H1 (cell line): ENCODE measurements around the gene NRXN3. TPM values are rescaled to one million over a fixed set of nuclear protein-coding genes. Genes with fewer than 3 reads are reported as not detected.

Experiments used
- CTCF ChIA-PET: fragments of 300-600 bp; sonication (Branson Sonifier 250); formaldehyde crosslinking; loops from one replicate; lab custom pipeline; 2021; ENCODE audit not compliant: partially characterized antibody; lab: Charles Lee
- POLR2A ChIA-PET: fragments of 300-600 bp; sonication (Branson Sonifier 250); formaldehyde crosslinking; loops from one replicate; lab custom pipeline; 2021; ENCODE audit warnings: inconsistent platforms; ENCODE audit not compliant: partially characterized antibody; lab: Charles Lee
- DNase-seq, 2 experiments: peaks; one replicate each; pipeline versions ENCODE4 v3.0.0 to v3.0.0-alpha.2; 2010 to 2022; ENCODE audit warnings: low spot score in 2 of 2, low read depth in 1 of 2, mixed read lengths in 1 of 2
- FAIRE-seq: peaks from 2 replicates; lab custom pipeline; 2011; peaks lifted over from hg19 to GRCh38; lab: Jason Lieb, UNC
- H2AFZ ChIP-seq: 2 replicates; pipeline ENCODE4 v1.8.1; 2012; ENCODE audit warnings: low read length, inconsistent platforms
- H2AK5ac ChIP-seq: 2 replicates; pipeline ENCODE4 v1.6.1; 2013; ENCODE audit warnings: low read depth, low read length
- H2BK120ac ChIP-seq: replicated peaks from 2 replicates; pipeline ENCODE3; 2013; ENCODE audit warnings: low read depth, low read length, inconsistent platforms
- H2BK12ac ChIP-seq: 2 replicates; pipeline ENCODE4 v1.6.1; 2013; ENCODE audit warnings: low read depth, low read length
- H2BK15ac ChIP-seq: 2 replicates; pipeline ENCODE4 v1.6.1; 2013; ENCODE audit warnings: low read length
- H2BK20ac ChIP-seq: 2 replicates; pipeline ENCODE4 v1.6.1; 2013; ENCODE audit warnings: low read length
- H2BK5ac ChIP-seq: 2 replicates; pipeline ENCODE4 v1.6.1; 2013; ENCODE audit warnings: low read depth, low read length
- H3K14ac ChIP-seq: 2 replicates; pipeline ENCODE4 v1.6.1; 2013; ENCODE audit warnings: inconsistent platforms; ENCODE audit not compliant: insufficient read length
- H3K18ac ChIP-seq: 2 replicates; pipeline ENCODE4 v1.6.1; 2013; ENCODE audit warnings: low read length; ENCODE audit errors: extremely low read depth
- H3K23ac ChIP-seq: 2 replicates; pipeline ENCODE4 v1.6.1; 2013; ENCODE audit warnings: inconsistent platforms; ENCODE audit not compliant: insufficient read length
- H3K23me2 ChIP-seq: 2 replicates; pipeline ENCODE4 v1.6.1; 2013; ENCODE audit warnings: low read depth, low read length
- H3K27ac ChIP-seq: 2 replicates; pipeline ENCODE4 v1.6.1; 2011; ENCODE audit warnings: low read depth, low read length, inconsistent platforms
- H3K27me3 ChIP-seq, 4 experiments: replicated peaks in 1 of 4; 1 replicate in 1 of 4; 2 replicates in 3 of 4; pipeline versions ENCODE4 v1.6.1 to v1.8.1; 2011 to 2013; ENCODE audit warnings: low read length in 3 of 4, mild to moderate bottlenecking in 3 of 4, inconsistent platforms in 2 of 4, mixed read lengths in 2 of 4, moderate library complexity in 1 of 4; ENCODE audit not compliant: control insufficient read depth in 3 of 4, insufficient read depth in 3 of 4; ENCODE audit errors: extremely low read depth in 1 of 4
- H3K36me3 ChIP-seq, 4 experiments: 2 replicates each; pipeline versions ENCODE4 v1.6.1 to v1.8.1; 2011 to 2013; ENCODE audit warnings: mild to moderate bottlenecking in 4 of 4, low read length in 3 of 4, moderate library complexity in 2 of 4, control low read depth in 1 of 4, inconsistent platforms in 1 of 4; ENCODE audit not compliant: insufficient read depth in 4 of 4, control insufficient read depth in 2 of 4
- H3K4ac ChIP-seq: replicated peaks from 2 replicates; pipeline ENCODE3; 2013; ENCODE audit warnings: low read length, low read depth, mixed read lengths, inconsistent platforms; ENCODE audit not compliant: insufficient read length
- H3K4me1 ChIP-seq, 4 experiments: replicated peaks in 1 of 4; 1 replicate in 1 of 4; 2 replicates in 3 of 4; pipeline versions ENCODE4 v1.6.1 to v1.8.1; 2011 to 2013; ENCODE audit warnings: low read length in 3 of 4, inconsistent platforms in 2 of 4, mixed read lengths in 1 of 4; ENCODE audit not compliant: insufficient read depth in 4 of 4, control insufficient read depth in 3 of 4
- H3K4me2 ChIP-seq, 2 experiments: 2 replicates each; pipeline versions ENCODE4 v1.6.1 to v1.8.1; 2011 to 2013; ENCODE audit warnings: low read depth in 2 of 2, low read length in 2 of 2, control low read depth in 1 of 2, inconsistent platforms in 1 of 2, mild to moderate bottlenecking in 1 of 2; ENCODE audit not compliant: insufficient read depth in 1 of 2
- H3K4me3 ChIP-seq, 4 experiments: fragments of 200-600, 300-600 bp in 1 of 4; sonication (generic), shearing (Covaris generic), sonication (Bioruptor Twin) in 1 of 4; 2 replicates each; pipeline versions ENCODE4 v1.5.1 to v1.8.1; 2011 to 2016; ENCODE audit warnings: low read length in 4 of 4, low read depth in 3 of 4, control low read depth in 2 of 4, inconsistent platforms in 2 of 4, mild to moderate bottlenecking in 2 of 4, mixed read lengths in 1 of 4, moderate library complexity in 1 of 4; ENCODE audit not compliant: insufficient read depth in 2 of 4; ENCODE audit errors: extremely low read depth in 1 of 4
- H3K56ac ChIP-seq: replicated peaks from 2 replicates; pipeline ENCODE3; 2013; ENCODE audit warnings: low read depth, mild to moderate bottlenecking, mixed read lengths, low read length, inconsistent platforms; ENCODE audit not compliant: insufficient read length
- H3K79me1 ChIP-seq: 2 replicates; pipeline ENCODE4 v1.6.1; 2013; ENCODE audit warnings: low read depth, low read length, control low read depth
- H3K79me2 ChIP-seq, 2 experiments: 2 replicates each; pipeline versions ENCODE4 v1.6.1 to v1.8.1; 2012 to 2013; ENCODE audit warnings: low read length in 2 of 2, mild to moderate bottlenecking in 2 of 2, inconsistent platforms in 1 of 2; ENCODE audit not compliant: insufficient read depth in 2 of 2, control insufficient read depth in 1 of 2
- H3K9ac ChIP-seq, 4 experiments: replicated peaks in 1 of 4; 1 replicate in 1 of 4; 2 replicates in 3 of 4; pipeline versions ENCODE4 v1.6.1 to v1.8.1; 2011 to 2013; ENCODE audit warnings: low read depth in 3 of 4, low read length in 3 of 4, control low read depth in 2 of 4, mild to moderate bottlenecking in 2 of 4, moderate library complexity in 2 of 4, inconsistent platforms in 1 of 4; ENCODE audit errors: extremely low read depth in 1 of 4
- H3K9me3 ChIP-seq, 2 experiments: 2 replicates each; pipeline versions ENCODE4 v1.6.1 to v1.8.1; 2012 to 2013; ENCODE audit warnings: mild to moderate bottlenecking in 2 of 2, moderate library complexity in 2 of 2, control low read depth in 1 of 2, inconsistent platforms in 1 of 2, low read depth in 1 of 2, low read length in 1 of 2, mixed read lengths in 1 of 2; ENCODE audit not compliant: insufficient read depth in 2 of 2
- H4K20me1 ChIP-seq, 2 experiments: replicated peaks in 1 of 2; 2 replicates each; pipeline versions ENCODE3 to v1.8.1; 2011 to 2013; ENCODE audit warnings: inconsistent platforms in 2 of 2, low read length in 2 of 2, mild to moderate bottlenecking in 1 of 2; ENCODE audit not compliant: insufficient read depth in 2 of 2, control insufficient read depth in 1 of 2
- H4K5ac ChIP-seq: 2 replicates; pipeline ENCODE4 v1.6.1; 2013; ENCODE audit warnings: low read length, low read depth, mixed read lengths, inconsistent platforms; ENCODE audit not compliant: insufficient read length
- H4K8ac ChIP-seq: 2 replicates; pipeline ENCODE4 v1.8.0; 2013; ENCODE audit warnings: mild to moderate bottlenecking, moderate library complexity, low read length, inconsistent platforms; ENCODE audit not compliant: insufficient read depth; ENCODE audit errors: extremely low read depth
- H4K91ac ChIP-seq: replicated peaks from 2 replicates; pipeline ENCODE3; 2013; ENCODE audit warnings: low read length, mixed read lengths, inconsistent platforms; ENCODE audit not compliant: insufficient read length
- RAD21 ChIP-seq, 2 experiments: IDR thresholded peaks in 1 of 2; conservative IDR thresholded peaks in 1 of 2; 2 replicates each; pipeline ENCODE4 v1.6.1; 2011; ENCODE audit warnings: low read depth in 2 of 2, low read length in 2 of 2, improper control_type of control experiment in 1 of 2, inconsistent platforms in 1 of 2, mild to moderate bottlenecking in 1 of 2, moderate library complexity in 1 of 2
- SAP30 ChIP-seq: fragments of 300-600 bp; sonication (generic); IDR thresholded peaks from 2 replicates; pipeline ENCODE4 v1.7.1; 2012; ENCODE audit warnings: low read length, moderate library complexity, mild to moderate bottlenecking, inconsistent platforms; ENCODE audit not compliant: insufficient read depth, insufficient replicate concordance
- SIN3A ChIP-seq, 2 experiments: IDR thresholded peaks in 1 of 2; conservative IDR thresholded peaks in 1 of 2; 2 replicates each; pipeline ENCODE4 v1.6.1; 2011 to 2012; ENCODE audit warnings: low read length in 2 of 2, improper control_type of control experiment in 1 of 2, low read depth in 1 of 2, mild to moderate bottlenecking in 1 of 2
- TBP ChIP-seq: IDR thresholded peaks from 2 replicates; pipeline ENCODE4 v1.6.1; 2011; ENCODE audit warnings: low read depth, low read length, improper control_type of control experiment
- WGBS, 2 experiments: shearing (Covaris generic) in 1 of 2; methylation state at CpG; one replicate each; pipeline versions ENCODE4 v1.1.6 to v1.1.7; 2013 to 2015; ENCODE audit warnings: low lambda C conversion rate in 2 of 2, mixed read lengths in 2 of 2, inconsistent platforms in 1 of 2, low coverage in 1 of 2, missing lambda C conversion rate in 1 of 2; ENCODE audit not compliant: insufficient replicate concordance in 2 of 2, insufficient coverage in 1 of 2, insufficient read length in 1 of 2; ENCODE audit errors: extremely low coverage in 1 of 2, missing lambda C conversion rate in 1 of 2; 5-methylcytosine and 5-hydroxymethylcytosine counted together
- polyA plus RNA-seq, 7 experiments: library from polyadenylated mRNA; depleted of rRNA in 3 of 7; stranded (reverse) in 5 of 7; unstranded in 2 of 7; fragments of >200 nt in 5 of 7; fragments of 200-250 nt in 2 of 7; gene quantifications; 1 replicate in 5 of 7; 2 replicates in 1 of 7; 4 replicates in 1 of 7; pipeline versions ENCODE4 v1.2.1 to v1.2.3, GENCODE V29; 2011 to 2013; ENCODE audit warnings: missing spikeins in 2 of 7, mixed read lengths in 2 of 7
- total RNA-seq: library from RNA; stranded (reverse); fragmentation: NEBNext Ultra II Directional; extraction: Animal tissue kit (Norgen Biotek cat#: 25700); gene quantifications from 2 replicates; pipeline ENCODE4 v1.2.1, GENCODE V29; 2021

Gene NRXN3
- total and polyA plus RNA-seq, 2 of the 8 experiments (the other 6 are each of a cell fraction or from before 2014, with no cell fraction given): 2.6 to 4.1 TPM

DNA sequence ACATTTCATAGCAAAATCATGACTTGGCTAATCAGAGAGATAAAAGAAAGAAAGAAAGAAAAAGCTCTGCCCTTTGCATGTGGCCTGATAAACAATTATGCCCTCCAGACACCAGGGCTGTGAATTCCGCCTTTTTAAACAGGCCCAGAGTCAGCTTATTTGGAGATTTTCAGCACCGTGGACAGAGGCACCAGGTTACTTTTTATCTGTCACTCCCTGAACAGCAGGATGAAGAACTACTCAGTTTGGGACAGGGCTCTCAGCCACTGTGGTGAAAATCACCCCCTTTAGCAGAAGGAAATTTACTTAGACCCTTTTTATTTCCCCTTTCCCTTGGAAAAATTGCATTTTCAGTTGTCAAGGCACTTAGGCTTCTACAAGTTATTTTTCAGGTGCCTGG, 359.9 kb downstream of the NRXN3 start:
- no peak overlapping the region for H3K27ac ChIP-seq
- no peak for TF ChIP-seq TBP
- TF ChIP-seq SIN3A (conservative IDR thresholded peaks at IDR 0.05 in 1 of 2, IDR thresholded peaks at IDR 0.05 in 1 of 2; ENCODE audit: low read depth in 1 of 2, low read length in 2 of 2): peak; percentile 81 to 86; a peak in 3 of 4 replicates
- peak; percentile 59 for TF ChIP-seq SAP30
- TF ChIP-seq RAD21 (IDR thresholded peaks at IDR 0.05 in 1 of 2, conservative IDR thresholded peaks at IDR 0.05 in 1 of 2; ENCODE audit: low read depth in 2 of 2, low read length in 2 of 2): 0 out of 4 replicates have a peak, but pooled peaks of 1 of the 2 experiments have one; percentile 11
- TF ChIP-seq, all 59 proteins: peak for 3
- Histone ChIP-seq H3K9ac (no peak overlapping the region), H3K56ac (no peak overlapping the region), H3K4ac (no peak overlapping the region), H3K79me2 (no peaks in the 10 kb centered on the region), H2AK5ac (no peak overlapping the region), H3K4me2 (no peak overlapping the region), H4K8ac (no peak overlapping the region), H2BK15ac (no peak overlapping the region), H3K23ac (no peak overlapping the region), H4K20me1 (no peaks in the 10 kb centered on the region), H3K14ac (no peak overlapping the region), H3K23me2 (no peaks in the 10 kb centered on the region), H2BK5ac (no peak overlapping the region), H3K79me1 (no peaks in the 10 kb centered on the region), H4K5ac (no peak overlapping the region), H3K4me1 (no peaks in the 10 kb centered on the region), H2BK20ac (no peak overlapping the region), H2AFZ (no peak overlapping the region), H3K18ac (no peak overlapping the region), H3K36me3 (no peaks in the 10 kb centered on the region), H2BK12ac (no peak overlapping the region), H4K91ac (no peak overlapping the region), H3K9me3 (no peaks in the 10 kb centered on the region), H2BK120ac (no peak overlapping the region), H3K27me3 (no peaks in the 10 kb centered on the region), H3K4me3 (no peak overlapping the region)
- FAIRE-seq (peak; percentile 81), DNase-seq (peak; percentile 15 to 67)
- ChIA-PET CTCF (interaction anchor here (1.4 to 2.4 kb wide), 2 partner anchors 17 to 82 kb away, joined by 4 to 5 read pairs; no protein-coding TSS in a partner anchor), POLR2A (no interaction called here)
- WGBS, 2 experiments: 27% methylated on average over 2 of the region's 2 CpGs; no CpG with 5 or more reads in 1 of the 2 experiments
